GM19099 (cell line): ENCODE measurements around the gene TPK1.

Experiments used
- POLR2A ChIP-seq: IDR thresholded peaks from 3 replicates; pipeline ENCODE4 v1.6.1; 2011; ENCODE audit warnings: low read depth; ENCODE audit not compliant: insufficient read length; ENCODE audit errors: extremely low read depth

The TPK1 gene

GRCh38 chr7:144720149-144720548, 115.7 kb downstream of the TPK1 start:
- TF ChIP-seq POLR2A: no peak

- TF ChIP-seq POLR2A: no peak
Measured at GRCh38 chr7:144717720-144718119, 118.1 kb downstream of the TPK1 start.

GRCh38 chr7:144713850-144714249, 122.0 kb downstream of the TPK1 start:
- no peak for TF ChIP-seq POLR2A

DNA sequence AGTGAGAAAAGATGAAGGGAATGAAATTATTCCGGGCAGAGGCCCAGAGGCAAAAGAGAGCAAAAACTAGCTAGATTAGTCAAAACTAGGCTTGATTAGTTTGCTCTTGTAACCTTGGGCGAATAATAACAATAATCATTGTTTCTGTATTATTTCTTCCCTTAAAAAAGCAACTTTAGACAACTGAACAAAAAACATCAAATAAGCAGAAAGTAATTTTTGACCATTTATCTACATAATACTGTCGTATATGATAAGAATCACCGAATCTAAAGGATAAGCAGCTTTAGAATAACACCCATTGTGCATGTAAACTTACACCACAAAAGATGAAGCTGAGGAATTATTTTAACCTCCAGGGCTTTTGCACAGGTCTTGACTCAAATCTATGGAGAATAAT, 125.1 kb downstream of the TPK1 start:
- TF ChIP-seq POLR2A: no peak

DNA sequence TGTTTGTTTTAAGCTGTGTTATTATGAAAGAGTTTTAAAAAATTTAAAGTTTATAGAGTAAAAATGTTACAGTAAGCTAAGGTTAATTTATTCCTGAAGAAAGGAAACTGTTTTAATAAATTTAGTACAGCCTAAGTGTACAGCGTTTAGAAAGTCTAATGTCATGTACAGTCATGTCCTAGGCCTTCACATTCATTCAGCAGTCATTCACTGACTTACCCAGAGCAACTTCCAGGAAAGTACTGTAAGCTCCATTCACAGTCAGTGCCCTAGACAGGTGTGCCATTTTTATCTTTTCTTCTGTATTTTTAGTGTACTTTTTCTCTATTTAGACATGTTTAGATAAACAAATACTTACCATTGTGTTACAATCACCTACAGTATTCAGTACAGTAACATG, 126.8 kb downstream of the TPK1 start:
- no peak for TF ChIP-seq POLR2A

- no peak for TF ChIP-seq POLR2A
Measured at GRCh38 chr7:144691240-144691639, 144.6 kb downstream of the TPK1 start.

DNA sequence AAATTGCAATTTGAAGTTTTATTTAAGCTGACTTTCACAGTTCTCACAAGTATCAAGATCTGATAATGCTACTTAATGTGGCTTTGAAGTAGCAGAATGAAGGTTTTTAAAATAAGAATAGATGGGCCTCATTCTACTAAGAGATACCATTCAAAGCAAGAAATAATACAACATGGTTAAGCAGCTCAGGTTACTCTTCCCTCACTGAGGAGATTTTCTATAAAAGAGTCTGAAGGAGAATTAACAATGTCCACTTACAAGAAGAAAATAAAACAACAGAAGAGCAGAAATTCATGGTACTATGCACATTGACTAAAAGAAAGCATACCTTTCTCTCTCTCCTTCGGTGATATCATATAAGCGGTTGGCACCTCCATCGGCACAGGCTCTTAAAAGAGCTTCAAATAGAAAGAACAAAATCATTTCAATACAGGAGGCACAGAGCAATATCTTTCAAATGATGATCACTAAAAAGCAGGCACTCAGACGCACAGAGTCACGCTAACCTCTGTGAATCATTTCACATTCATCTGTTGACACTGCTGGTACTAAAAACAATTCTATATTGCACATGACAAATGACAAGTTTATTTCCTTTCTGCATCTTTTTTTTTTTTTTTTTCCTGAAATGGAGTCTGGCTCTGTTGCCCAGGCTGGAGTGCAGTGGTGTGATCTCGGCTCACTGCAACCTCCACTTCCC, 153.1 kb downstream of the TPK1 start:
- TF ChIP-seq POLR2A: no peak

DNA sequence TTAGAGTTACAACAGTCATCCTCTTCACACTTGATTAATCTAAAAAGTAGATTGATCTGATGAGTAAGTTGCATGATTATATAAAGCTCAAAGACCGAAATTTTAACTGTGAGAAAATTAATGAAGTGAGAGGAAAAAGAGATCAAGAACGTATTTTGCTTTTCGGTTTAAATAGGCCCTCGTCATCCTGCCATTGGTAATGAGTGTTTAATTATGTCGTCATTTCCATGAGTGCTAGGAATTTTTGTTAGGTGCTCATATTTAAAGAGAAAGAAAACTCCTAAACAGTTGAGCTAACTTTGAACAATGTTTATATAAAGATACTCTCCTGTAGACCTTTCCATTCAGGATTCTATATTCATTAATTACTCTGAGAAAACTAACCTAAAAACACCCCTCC, 159.4 kb downstream of the TPK1 start:
- TF ChIP-seq POLR2A: no peak

DNA sequence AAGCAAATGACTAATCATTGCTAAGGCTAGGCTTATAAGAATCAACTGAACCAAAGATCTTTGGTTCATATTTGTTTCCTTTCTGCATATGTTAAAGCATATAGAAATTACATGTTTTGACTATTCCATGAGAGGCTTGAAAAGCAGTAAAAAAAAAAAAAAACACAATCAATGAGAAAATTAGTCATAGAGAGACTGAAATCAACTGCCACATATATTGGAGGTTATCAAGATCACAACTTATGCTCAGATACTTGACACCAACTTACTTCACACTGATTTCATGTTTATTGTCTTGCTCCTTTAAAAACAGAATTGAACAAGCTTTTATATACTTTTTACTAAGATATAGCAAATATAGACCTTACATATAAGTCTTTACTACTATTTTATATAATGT, 161.3 kb downstream of the TPK1 start:
- TF ChIP-seq POLR2A: no peak

GRCh38 chr7:144672869-144673268, 163.0 kb downstream of the TPK1 start:
- TF ChIP-seq POLR2A: no peak

- TF ChIP-seq POLR2A: no peak
Measured at GRCh38 chr7:144671429-144671828, 164.4 kb downstream of the TPK1 start.

DNA sequence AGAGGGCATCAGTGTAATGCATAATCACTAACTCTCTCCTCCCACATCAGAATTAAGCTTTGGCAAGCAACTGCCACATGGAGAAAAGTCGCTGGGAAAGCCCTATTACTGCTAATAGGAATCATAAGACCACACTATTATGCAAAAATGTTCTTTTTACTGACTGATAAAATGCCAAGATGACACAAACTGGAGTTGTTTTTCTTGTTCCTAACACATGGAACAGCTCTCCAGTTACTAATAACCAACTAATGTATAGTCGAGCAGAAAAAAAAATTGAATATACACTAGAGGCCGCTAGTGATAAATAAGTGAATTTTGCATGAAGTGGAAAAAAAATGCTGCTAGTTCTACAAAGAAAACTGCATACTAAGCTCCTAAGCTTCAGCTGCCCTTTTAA, 165.6 kb downstream of the TPK1 start:
- TF ChIP-seq POLR2A: no peak

DNA sequence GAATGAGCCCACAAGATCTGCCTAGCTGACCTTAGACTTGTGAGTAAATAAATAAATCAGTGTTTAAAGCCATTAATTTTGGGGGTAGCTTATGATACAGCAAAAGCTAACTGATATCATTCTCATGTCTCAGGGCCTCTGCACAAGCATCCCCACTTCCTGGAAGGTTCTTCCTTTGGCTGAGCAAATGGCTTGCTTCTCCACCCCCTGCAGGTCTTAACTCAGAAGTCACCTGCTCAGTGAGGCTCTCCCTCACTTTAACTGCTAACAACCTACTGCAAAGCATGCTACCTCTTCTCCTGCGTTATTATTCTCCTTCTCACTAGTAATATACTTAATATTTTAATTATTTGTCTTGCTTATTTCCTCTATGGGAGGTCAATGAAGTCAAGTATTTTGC, 167.3 kb downstream of the TPK1 start:
- TF ChIP-seq POLR2A: no peak

GRCh38 chr7:144665689-144666381, 170.0 kb downstream of the TPK1 start:
- TF ChIP-seq POLR2A: no peak

DNA sequence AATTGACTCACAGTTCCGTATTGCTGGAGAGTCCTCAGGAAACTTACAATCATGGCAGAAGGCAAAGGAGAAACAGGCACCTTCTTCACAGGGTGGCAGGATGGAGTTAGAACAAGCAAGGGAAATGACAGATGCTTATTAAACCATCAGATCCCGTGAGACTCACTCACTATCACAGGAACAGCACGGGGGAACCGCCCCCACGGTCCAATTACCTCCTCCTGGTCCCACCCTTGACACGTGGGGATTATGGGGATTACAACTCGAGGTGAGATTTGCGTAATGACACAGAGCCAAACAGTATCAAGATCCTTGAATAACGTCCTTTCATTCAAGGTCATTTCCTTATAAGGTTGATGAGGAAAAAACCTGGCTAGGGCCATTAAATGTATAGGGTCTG, 176.6 kb downstream of the TPK1 start:
- TF ChIP-seq POLR2A: no peak

GRCh38 chr7:144656965-144657517, 178.8 kb downstream of the TPK1 start:
- no peak for TF ChIP-seq POLR2A
